ENCODE measurements around the gene ITIH4.

The ITIH4 gene

GRCh38 chr3:52809662-52810377 is 20.7 kb downstream of the ITIH4 start:
- no peak for TF ChIP-seq CTCF (IDR thresholded peaks at IDR 0.05; ENCODE audit: low read depth, low read length)
- H3K4me3 ChIP-seq (replicated peaks in 1 of 2; ENCODE audit: low read depth in 2 of 2, low read length in 2 of 2): no peak overlapping the region
- DNase-seq (ENCODE audit: low read depth in 2 of 2): no peak

DNA sequence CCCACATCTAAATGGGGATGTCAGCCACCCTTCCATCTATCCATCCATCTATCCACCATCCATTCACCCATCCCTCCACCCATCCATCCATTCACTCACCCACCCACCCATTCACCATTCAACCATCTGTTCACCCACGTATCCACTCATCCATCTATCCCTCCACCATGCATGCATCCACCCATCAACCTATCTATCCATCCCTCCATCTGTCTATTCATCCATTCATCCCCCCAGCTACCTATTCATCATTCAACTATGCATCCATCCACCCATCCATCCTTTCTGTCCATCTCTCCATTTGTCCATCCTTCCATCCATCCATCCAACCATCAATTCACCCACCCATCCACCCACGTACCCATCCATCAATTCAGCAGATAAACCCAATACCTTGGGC is 21.3 kb downstream of the ITIH4 start:
- DNase-seq (ENCODE audit: low read depth in 2 of 2): no peak
- H3K4me3 ChIP-seq (replicated peaks in 1 of 2; ENCODE audit: low read depth in 2 of 2, low read length in 2 of 2): no peak overlapping the region
- TF ChIP-seq CTCF (IDR thresholded peaks at IDR 0.05; ENCODE audit: low read depth, low read length): no peak

GRCh38 chr3:52805270-52806039 is 25.0 kb downstream of the ITIH4 start:
- DNase-seq (ENCODE audit: low read depth in 2 of 2): no peak
- TF ChIP-seq CTCF (IDR thresholded peaks at IDR 0.05; ENCODE audit: low read depth, low read length): no peak
- H3K4me3 ChIP-seq (replicated peaks in 1 of 2; ENCODE audit: low read depth in 2 of 2, low read length in 2 of 2): no peak overlapping the region

DNA sequence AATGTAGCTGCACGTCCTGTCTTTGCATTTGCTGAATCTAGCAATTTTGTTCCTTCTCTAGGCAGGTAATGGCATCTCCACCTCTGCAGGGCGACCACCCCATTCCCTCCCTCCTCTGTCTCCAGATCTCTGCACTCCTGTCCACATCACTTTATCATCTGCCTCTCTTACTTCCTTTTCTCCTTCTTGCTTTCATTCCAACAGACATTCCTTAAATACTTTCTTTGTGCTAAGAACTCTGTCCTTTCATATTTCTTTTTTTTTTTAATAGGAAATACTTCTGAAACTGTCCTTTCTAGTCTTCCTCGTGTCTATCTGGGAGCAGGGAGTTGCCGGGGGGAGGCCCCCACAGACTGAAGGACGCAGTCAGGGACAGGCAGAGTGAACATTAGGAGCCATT is 28.6 kb downstream of the ITIH4 start:
- peak in 1 of 2 donors; percentile 12 for DNase-seq (ENCODE audit: low read depth in 2 of 2)
- TF ChIP-seq CTCF (IDR thresholded peaks at IDR 0.05; ENCODE audit: low read depth, low read length): no peak
- no peak overlapping the region for H3K4me3 ChIP-seq (replicated peaks in 1 of 2; ENCODE audit: low read depth in 2 of 2, low read length in 2 of 2)

DNA sequence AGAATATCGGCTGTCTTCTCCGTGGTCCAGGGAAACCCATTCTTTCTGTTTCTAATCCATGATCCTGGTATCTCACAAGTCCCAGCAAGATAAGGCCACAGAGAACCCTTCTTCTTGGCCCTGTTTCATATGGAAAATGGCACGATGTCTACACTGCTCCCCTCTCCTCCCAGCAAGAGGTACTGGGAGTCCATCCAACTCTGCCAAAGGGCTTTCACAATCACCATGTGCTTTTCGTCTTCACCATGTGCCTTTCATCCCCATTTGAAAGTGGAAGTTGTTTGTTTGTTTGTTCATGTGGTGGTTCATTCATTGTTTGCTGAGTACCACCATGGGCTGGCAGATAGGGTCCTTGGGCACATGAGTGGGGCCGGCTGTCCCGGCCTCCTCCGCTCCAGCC is 30.4 kb downstream of the ITIH4 start:
- DNase-seq (ENCODE audit: low read depth in 2 of 2): peak; percentile 5 to 58
- no peak overlapping the region for H3K4me3 ChIP-seq (replicated peaks in 1 of 2; ENCODE audit: low read depth in 2 of 2, low read length in 2 of 2)
- TF ChIP-seq CTCF (IDR thresholded peaks at IDR 0.05; ENCODE audit: low read depth, low read length): no peak

DNA sequence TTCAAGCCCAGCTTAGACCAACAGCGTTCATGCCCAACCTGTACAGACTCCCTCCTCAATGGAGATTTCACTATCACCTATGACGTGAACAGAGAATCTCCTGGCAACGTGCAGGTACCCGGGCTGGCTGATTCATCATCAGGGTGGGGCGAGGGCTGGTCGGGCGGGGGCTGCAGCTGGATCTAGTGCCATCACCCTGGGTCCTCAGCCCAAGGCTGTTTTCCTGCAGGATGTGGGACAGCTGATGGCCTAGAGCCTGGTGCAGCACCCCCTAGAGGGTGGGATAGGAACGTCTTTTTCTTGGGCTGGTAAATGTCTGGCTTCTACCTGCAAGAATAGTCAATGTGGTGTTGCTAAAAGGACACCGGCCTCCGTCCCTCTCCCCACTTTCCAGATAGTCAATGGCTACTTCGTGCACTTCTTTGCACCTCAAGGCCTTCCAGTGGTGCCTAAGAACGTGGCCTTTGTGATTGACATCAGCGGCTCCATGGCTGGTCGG is 31.4 kb downstream of the ITIH4 start:
- peak in 1 of 2 donors; percentile 13 for DNase-seq (ENCODE audit: low read depth in 2 of 2)
- peak; percentile 50 for TF ChIP-seq CTCF (IDR thresholded peaks at IDR 0.05; ENCODE audit: low read depth, low read length)
- no peak overlapping the region for H3K4me3 ChIP-seq (replicated peaks in 1 of 2; ENCODE audit: low read depth in 2 of 2, low read length in 2 of 2)

Measured in cardiac fibroblast (primary cell).